ENCODE results near the gene TRPM3. TPM values are rescaled to one million over a fixed set of nuclear protein-coding genes. Genes with fewer than 3 reads are reported as not detected.

The TRPM3 gene
- total RNA-seq, 1 experiment from 2014 or later, result not detected

DNA sequence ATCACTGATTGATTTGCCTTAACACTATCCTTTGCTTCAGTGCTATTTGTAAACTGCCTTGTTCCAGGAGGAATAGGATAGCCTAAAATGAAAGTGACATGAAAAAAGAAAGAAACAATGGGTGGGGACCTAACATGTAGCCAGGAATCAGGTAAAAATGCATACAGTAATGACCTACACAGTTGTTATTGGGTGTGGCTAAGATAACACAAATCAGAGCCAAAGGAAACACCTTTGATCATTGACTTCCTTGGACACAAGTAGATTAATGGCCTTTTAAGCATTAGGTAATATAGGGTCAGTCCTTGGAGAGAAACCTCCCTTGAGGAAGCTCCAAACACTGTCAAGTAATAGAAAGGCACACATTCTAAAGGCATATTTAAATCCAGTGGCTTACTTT lies 220.4 kb downstream of the TRPM3 start:
- Histone ChIP-seq H3K9me3 (no peaks in the 10 kb centered on the region), H3K4me1 (no peaks in the 10 kb centered on the region), H3K4me3 (ENCODE audit: low read depth, low read length) (no peak overlapping the region), H3K27me3 (replicated peaks; ENCODE audit: control insufficient read depth, insufficient read depth, low read length) (no peaks in the 10 kb centered on the region), H3K36me3 (ENCODE audit: control insufficient read depth, insufficient read depth, low read length) (no peaks in the 10 kb centered on the region)
- TF ChIP-seq, protein P1, sequence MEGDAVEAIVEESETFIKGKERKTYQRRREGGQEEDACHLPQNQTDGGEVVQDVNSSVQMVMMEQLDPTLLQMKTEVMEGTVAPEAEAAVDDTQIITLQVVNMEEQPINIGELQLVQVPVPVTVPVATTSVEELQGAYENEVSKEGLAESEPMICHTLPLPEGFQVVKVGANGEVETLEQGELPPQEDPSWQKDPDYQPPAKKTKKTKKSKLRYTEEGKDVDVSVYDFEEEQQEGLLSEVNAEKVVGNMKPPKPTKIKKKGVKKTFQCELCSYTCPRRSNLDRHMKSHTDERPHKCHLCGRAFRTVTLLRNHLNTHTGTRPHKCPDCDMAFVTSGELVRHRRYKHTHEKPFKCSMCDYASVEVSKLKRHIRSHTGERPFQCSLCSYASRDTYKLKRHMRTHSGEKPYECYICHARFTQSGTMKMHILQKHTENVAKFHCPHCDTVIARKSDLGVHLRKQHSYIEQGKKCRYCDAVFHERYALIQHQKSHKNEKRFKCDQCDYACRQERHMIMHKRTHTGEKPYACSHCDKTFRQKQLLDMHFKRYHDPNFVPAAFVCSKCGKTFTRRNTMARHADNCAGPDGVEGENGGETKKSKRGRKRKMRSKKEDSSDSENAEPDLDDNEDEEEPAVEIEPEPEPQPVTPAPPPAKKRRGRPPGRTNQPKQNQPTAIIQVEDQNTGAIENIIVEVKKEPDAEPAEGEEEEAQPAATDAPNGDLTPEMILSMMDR (IDR thresholded peaks at IDR 0.05; ENCODE audit: insufficient read depth in 1 of 2, low read depth in 1 of 2, low read length in 1 of 2, severe bottlenecking in 1 of 2, unreplicated experiment in 1 of 2), result no peak
- Mint-ChIP-seq H3K36me3 (ENCODE audit: insufficient read depth, unreplicated experiment) (no peaks in the 10 kb centered on the region), H3K27ac (ENCODE audit: unreplicated experiment) (no peak overlapping the region), H3K4me1 (ENCODE audit: low read depth, unreplicated experiment) (no peaks in the 10 kb centered on the region), H3K4me3 (ENCODE audit: unreplicated experiment) (no peak overlapping the region), H3K27me3 (ENCODE audit: insufficient read depth, unreplicated experiment) (no peaks in the 10 kb centered on the region), H3K9me3 (ENCODE audit: unreplicated experiment) (no peaks in the 10 kb centered on the region)
- POLR2A ChIA-PET, result no interaction called here
- intact Hi-C loops (cut with micrococcal nuclease; ENCODE audit: unreplicated experiment), result no loop called here
- DNase-seq, result no peak
- CTCF ChIA-PET, result no interaction called here
- BruUV-seq (replicated peaks), result no TSS peak

DNA sequence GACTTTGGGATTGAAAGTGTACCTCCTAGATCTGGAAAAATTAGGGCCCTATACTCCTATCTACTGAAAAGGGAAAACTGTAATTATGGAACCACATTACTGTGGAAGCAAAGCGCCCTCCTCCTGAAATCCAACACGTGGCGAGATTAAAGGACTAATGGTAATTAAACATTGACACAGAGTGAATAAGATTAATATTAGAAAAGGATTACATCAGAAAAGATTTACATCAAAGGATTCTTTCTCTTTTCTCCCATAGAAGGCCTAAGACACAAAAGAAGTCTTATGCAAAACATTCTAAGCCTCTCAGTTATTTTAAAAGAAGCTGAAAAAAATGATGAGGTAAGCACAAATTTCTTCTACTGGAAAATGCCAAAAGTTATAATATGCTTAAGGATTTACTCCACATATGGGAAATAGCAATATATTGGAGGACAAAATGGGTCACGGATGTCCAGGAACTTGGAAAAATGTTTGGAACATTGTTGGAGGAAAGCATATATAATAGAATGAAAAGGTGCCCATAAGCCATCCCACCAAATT lies 227.8 kb downstream of the TRPM3 start:
- CTCF ChIA-PET, result no interaction called here
- H3K27me3 Mint-ChIP-seq (ENCODE audit: insufficient read depth, unreplicated experiment), result no peaks in the 10 kb centered on the region
- H3K9me3 Mint-ChIP-seq (ENCODE audit: unreplicated experiment), result no peaks in the 10 kb centered on the region
- no peak for DNase-seq
- POLR2A ChIA-PET, result no interaction called here
- H3K4me1 ChIP-seq, result no peaks in the 10 kb centered on the region
- no peaks in the 10 kb centered on the region for H3K36me3 ChIP-seq (ENCODE audit: control insufficient read depth, insufficient read depth, low read length)
- BruUV-seq (replicated peaks), result no TSS peak
- no peaks in the 10 kb centered on the region for H3K27me3 ChIP-seq (replicated peaks; ENCODE audit: control insufficient read depth, insufficient read depth, low read length)
- intact Hi-C loops (cut with micrococcal nuclease; ENCODE audit: unreplicated experiment), result no loop called here
- H3K27ac Mint-ChIP-seq (ENCODE audit: unreplicated experiment), result no peak overlapping the region
- no peak overlapping the region for H3K4me3 ChIP-seq (ENCODE audit: low read depth, low read length)
- H3K9me3 ChIP-seq, result no peaks in the 10 kb centered on the region
- TF ChIP-seq, protein P1 (IDR thresholded peaks at IDR 0.05; ENCODE audit: insufficient read depth in 1 of 2, low read depth in 1 of 2, low read length in 1 of 2, severe bottlenecking in 1 of 2, unreplicated experiment in 1 of 2), result no peak
- no peak overlapping the region for H3K4me3 Mint-ChIP-seq (ENCODE audit: unreplicated experiment)
- no peaks in the 10 kb centered on the region for H3K4me1 Mint-ChIP-seq (ENCODE audit: low read depth, unreplicated experiment)
- H3K36me3 Mint-ChIP-seq (ENCODE audit: insufficient read depth, unreplicated experiment), result no peaks in the 10 kb centered on the region

DNA sequence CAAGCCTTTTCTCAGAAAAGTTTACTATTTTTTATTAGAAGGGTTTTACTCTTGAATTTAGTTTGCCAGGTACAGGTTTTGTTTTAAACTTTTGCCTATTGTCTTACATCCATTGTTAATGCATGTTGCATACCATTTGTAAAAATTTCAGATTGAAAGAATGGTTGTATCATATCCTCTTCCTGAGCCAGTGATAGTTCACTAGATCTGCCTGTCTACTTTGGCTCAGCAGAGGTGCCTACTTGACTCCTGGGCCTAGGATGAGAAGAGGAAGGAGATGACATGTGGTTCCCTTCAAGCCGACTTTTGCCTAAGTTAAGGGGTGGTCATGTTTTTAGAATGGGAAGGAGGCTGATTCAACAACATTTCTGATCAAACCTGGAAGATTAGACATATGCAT lies 232.9 kb downstream of the TRPM3 start:
- Histone ChIP-seq H3K27me3 (replicated peaks; ENCODE audit: control insufficient read depth, insufficient read depth, low read length) (no peaks in the 10 kb centered on the region), H3K4me1 (no peaks in the 10 kb centered on the region), H3K9me3 (no peaks in the 10 kb centered on the region), H3K36me3 (ENCODE audit: control insufficient read depth, insufficient read depth, low read length) (no peaks in the 10 kb centered on the region), H3K4me3 (ENCODE audit: low read depth, low read length) (no peak overlapping the region)
- Mint-ChIP-seq H3K27ac (ENCODE audit: unreplicated experiment) (no peak overlapping the region), H3K27me3 (ENCODE audit: insufficient read depth, unreplicated experiment) (no peaks in the 10 kb centered on the region), H3K4me1 (ENCODE audit: low read depth, unreplicated experiment) (no peaks in the 10 kb centered on the region), H3K36me3 (ENCODE audit: insufficient read depth, unreplicated experiment) (no peaks in the 10 kb centered on the region), H3K9me3 (ENCODE audit: unreplicated experiment) (no peaks in the 10 kb centered on the region), H3K4me3 (ENCODE audit: unreplicated experiment) (no peak overlapping the region)
- no TSS peak for BruUV-seq (replicated peaks)
- intact Hi-C loops (cut with micrococcal nuclease; ENCODE audit: unreplicated experiment), result no loop called here
- CTCF ChIA-PET, result no interaction called here
- POLR2A ChIA-PET, result no interaction called here
- DNase-seq, result no peak
- TF ChIP-seq, protein P1 (IDR thresholded peaks at IDR 0.05; ENCODE audit: insufficient read depth in 1 of 2, low read depth in 1 of 2, low read length in 1 of 2, severe bottlenecking in 1 of 2, unreplicated experiment in 1 of 2), result no peak
